SK-N-SH (cell line): ENCODE data around the gene SPRY2. TPM values are rescaled to one million over a fixed set of nuclear protein-coding genes. Genes with fewer than 3 reads are reported as not detected.

ENCODE experiments used
- CTCF ChIA-PET: fragments of 300-600, 350-600 bp; formaldehyde crosslinking; extraction: SDS; loops from one replicate; lab custom pipeline; 2021; lab: Yijun Ruan, JAX
- POLR2A ChIA-PET: fragments of 350-600 bp; sonication (Branson Sonifier 250); formaldehyde crosslinking; extraction: SDS; loops from one replicate; lab custom pipeline; 2020; ENCODE audit warnings: antibody characterized with exemption, inconsistent platforms; lab: Yijun Ruan, JAX
- DNase-seq: peaks from one replicate; pipeline ENCODE4 v3.0.0; 2012
- H2AFZ ChIP-seq: fragments of 200-600 bp; sonication (generic); 2 replicates; pipeline ENCODE4 v1.8.1; 2016; ENCODE audit warnings: antibody characterized with exemption, mild to moderate bottlenecking, low read depth
- H3F3A ChIP-seq: fragments of 200-600 bp; sonication (generic); replicated peaks from 2 replicates; pipeline ENCODE3; 2016; ENCODE audit warnings: antibody characterized with exemption, mild to moderate bottlenecking; ENCODE audit not compliant: insufficient read depth
- H3K27ac ChIP-seq, 2 experiments: fragments of 200-500 bp in 1 of 2; fragments of 200-600 bp in 1 of 2; sonication (Bioruptor generic) in 1 of 2; sonication (generic), shearing (Covaris generic) in 1 of 2; 2 replicates each; pipeline versions ENCODE4 v1.5.1 to v1.6.1; 2014 to 2016; ENCODE audit warnings: low read depth in 2 of 2, inconsistent platforms in 1 of 2, low read length in 1 of 2, mild to moderate bottlenecking in 1 of 2, mixed read lengths in 1 of 2
- H3K27me3 ChIP-seq: fragments of 200-600 bp; sonication (generic), shearing (Covaris generic); 2 replicates; pipeline ENCODE4 v1.6.1; 2016; ENCODE audit warnings: mixed run types; ENCODE audit not compliant: insufficient read depth
- H3K36me3 ChIP-seq, 2 experiments: fragments of 200-500 bp in 1 of 2; fragments of 200-600 bp in 1 of 2; sonication (Bioruptor generic) in 1 of 2; sonication (generic) in 1 of 2; replicated peaks in 1 of 2; 2 replicates each; pipeline versions ENCODE3 to v1.5.1; 2014 to 2016; ENCODE audit warnings: low read length in 1 of 2, mild to moderate bottlenecking in 1 of 2; ENCODE audit not compliant: insufficient read depth in 2 of 2, control insufficient read depth in 1 of 2
- H3K4me1 ChIP-seq, 2 experiments: fragments of 200-500 bp in 1 of 2; fragments of 200-600 bp in 1 of 2; sonication (Bioruptor generic) in 1 of 2; sonication (generic), shearing (Covaris generic) in 1 of 2; 2 replicates each; pipeline versions ENCODE4 v1.5.1 to v1.6.1; 2014 to 2016; ENCODE audit warnings: low read depth in 1 of 2, low read length in 1 of 2, mixed run types in 1 of 2; ENCODE audit not compliant: insufficient read depth in 2 of 2, control insufficient read depth in 1 of 2
- H3K4me2 ChIP-seq: fragments of 200-600 bp; sonication (generic), shearing (Covaris generic); 2 replicates; pipeline ENCODE4 v1.6.1; 2017; ENCODE audit warnings: mixed run types
- H3K4me3 ChIP-seq, 2 experiments: fragments of 200-500 bp in 1 of 2; fragments of 200-600 bp in 1 of 2; sonication (Bioruptor generic) in 1 of 2; sonication (generic), shearing (Covaris generic) in 1 of 2; 2 replicates each; pipeline versions ENCODE4 v1.5.1 to v1.8.1; 2014 to 2016; ENCODE audit warnings: low read depth in 2 of 2, inconsistent platforms in 1 of 2, low read length in 1 of 2, mild to moderate bottlenecking in 1 of 2, mixed read lengths in 1 of 2, moderate library complexity in 1 of 2
- H3K79me2 ChIP-seq: fragments of 200-600 bp; sonication (generic); 2 replicates; pipeline ENCODE4 v1.8.1; 2017; ENCODE audit warnings: mild to moderate bottlenecking; ENCODE audit not compliant: insufficient read depth
- H3K9ac ChIP-seq: fragments of 200-600 bp; sonication (generic); 2 replicates; pipeline ENCODE4 v1.6.1; 2017; ENCODE audit warnings: mixed run types
- H3K9me2 ChIP-seq: fragments of 200-600 bp; sonication (generic); 2 replicates; pipeline ENCODE4 v1.6.1; 2017; ENCODE audit warnings: mixed run types
- H3K9me3 ChIP-seq: fragments of 200-600 bp; sonication (generic); 2 replicates; pipeline ENCODE4 v1.6.1; 2017; ENCODE audit warnings: mixed run types, mild to moderate bottlenecking, moderate library complexity
- H4K20me1 ChIP-seq: fragments of 200-600 bp; sonication (generic); 2 replicates; pipeline ENCODE4 v1.6.1; 2017; ENCODE audit warnings: mild to moderate bottlenecking, mixed run types; ENCODE audit not compliant: insufficient read depth
- ELF1 ChIP-seq: IDR thresholded peaks from 2 replicates; pipeline ENCODE4 v1.4.0; 2012
- EP300 ChIP-seq, 2 experiments: IDR thresholded peaks; 2 replicates each; pipeline versions ENCODE4 v1.4.0 to v1.6.1; 2012; ENCODE audit warnings: borderline replicate concordance in 1 of 2, low read depth in 1 of 2, low read length in 1 of 2
- FOXJ3 ChIP-seq: sonication (generic); formaldehyde crosslinking; IDR thresholded peaks from 2 replicates; pipeline ENCODE4 v1.5.1; 2020; ENCODE audit warnings: mild to moderate bottlenecking, missing genetic modification reagents
- FOXM1 ChIP-seq: IDR thresholded peaks from 2 replicates; pipeline ENCODE4 v1.4.0; 2012; ENCODE audit warnings: low read depth, mild to moderate bottlenecking
- GATA2 ChIP-seq: sonication (generic); formaldehyde crosslinking; IDR thresholded peaks from 2 replicates; pipeline ENCODE4 v1.5.0; 2020; ENCODE audit warnings: mild to moderate bottlenecking, missing genetic modification reagents
- POLR2AphosphoS5 ChIP-seq: IDR thresholded peaks from 2 replicates; pipeline ENCODE4 v1.6.1; 2012; ENCODE audit warnings: low read depth, low read length
- RCOR1 ChIP-seq: fragments of 150-350 bp; IDR thresholded peaks from 2 replicates; pipeline ENCODE4 v1.6.1; 2017; ENCODE audit warnings: antibody characterized with exemption, low read length
- RXRA ChIP-seq: IDR thresholded peaks from 2 replicates; pipeline ENCODE4 v1.4.0; 2012; ENCODE audit warnings: low read depth, mild to moderate bottlenecking, borderline replicate concordance
- SIN3A ChIP-seq: IDR thresholded peaks from 2 replicates; pipeline ENCODE4 v1.6.1; 2012; ENCODE audit warnings: low read depth, mild to moderate bottlenecking, low read length, moderate library complexity, borderline replicate concordance
- USF1 ChIP-seq: IDR thresholded peaks from 2 replicates; pipeline ENCODE4 v1.4.0; 2012; ENCODE audit warnings: low read depth, borderline replicate concordance
- WGBS: methylation state at CpG from one replicate; pipeline ENCODE4 v1.1.6; 2017; ENCODE audit warnings: low lambda C conversion rate; 5-methylcytosine and 5-hydroxymethylcytosine counted together
- polyA plus RNA-seq, 3 experiments: library from polyadenylated mRNA; depleted of rRNA; stranded (reverse); fragments of >200 nt; gene quantifications; 2 replicates each; pipeline ENCODE4 v1.2.3, GENCODE V29; 2012

SPRY2 gene
- polyA plus RNA-seq, 1 of the 3 experiments (the other 2 are of a cell fraction) = 122 TPM

DNA sequence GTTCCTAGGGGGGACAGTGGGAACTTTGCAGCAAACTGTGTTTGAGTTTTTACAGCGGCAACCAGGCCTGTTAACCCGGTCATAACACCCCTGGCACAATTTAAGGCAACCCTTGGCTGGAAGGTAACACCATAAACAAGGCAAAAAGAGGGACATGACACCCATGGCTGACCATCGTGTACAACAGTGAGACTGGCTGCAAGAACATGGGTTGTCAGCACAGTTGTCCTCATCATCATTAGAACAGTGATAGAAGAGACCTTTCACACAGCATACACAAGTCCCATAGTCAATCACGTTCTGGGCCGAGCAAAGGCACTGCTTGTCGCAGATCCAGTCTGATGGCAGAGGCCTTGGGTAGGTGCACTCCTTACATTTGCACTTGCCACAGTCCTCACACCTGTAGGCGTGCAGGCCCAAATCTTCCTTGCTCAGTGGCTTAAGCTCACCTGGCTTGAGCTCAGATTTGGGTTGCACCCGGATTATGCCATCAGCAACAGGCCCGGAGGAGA lies 4.1 kb downstream of the SPRY2 start:
- Histone ChIP-seq H3K9me2 (no peaks in the 10 kb centered on the region), H3K27ac (peak overlapping the region; percentile 30 to 100; a peak in 3 of 4 replicates), H4K20me1 (peaks cover 79% of the 10 kb centered on the region), H3K4me3 (peak overlapping the region; percentile 76 to 99), H2AFZ (no peak overlapping the region), H3K9me3 (no peaks in the 10 kb centered on the region), H3F3A (peaks cover 34% of the 10 kb centered on the region), H3K4me2 (peak overlapping the region; percentile 93), H3K36me3 (peaks cover 51 to 60% of the 10 kb centered on the region in 2 experiments), H3K9ac (peak overlapping the region; percentile 95), H3K4me1 (peaks cover 8 to 11% of the 10 kb centered on the region in 2 experiments; a peak in 3 of 4 replicates), H3K79me2 (peaks cover 88% of the 10 kb centered on the region), H3K27me3 (no peaks in the 10 kb centered on the region)
- ChIA-PET CTCF (interaction anchor here (1.0 kb wide), 1 partner anchor 593 kb away, joined by 3 read pairs; no protein-coding TSS in a partner anchor), POLR2A (no interaction called here)
- DNase-seq = peak; percentile 22
- WGBS = 54% methylated on average over 6 of the region's 9 CpGs
- TF ChIP-seq SIN3A (no peak; the same call in 1 of the 2 replicates), FOXJ3 (CRISPR knock-in tag) (no peak), RCOR1 (no peak), RXRA (no peak), FOXM1 (no peak), POLR2AphosphoS5 (no peak)

DNA sequence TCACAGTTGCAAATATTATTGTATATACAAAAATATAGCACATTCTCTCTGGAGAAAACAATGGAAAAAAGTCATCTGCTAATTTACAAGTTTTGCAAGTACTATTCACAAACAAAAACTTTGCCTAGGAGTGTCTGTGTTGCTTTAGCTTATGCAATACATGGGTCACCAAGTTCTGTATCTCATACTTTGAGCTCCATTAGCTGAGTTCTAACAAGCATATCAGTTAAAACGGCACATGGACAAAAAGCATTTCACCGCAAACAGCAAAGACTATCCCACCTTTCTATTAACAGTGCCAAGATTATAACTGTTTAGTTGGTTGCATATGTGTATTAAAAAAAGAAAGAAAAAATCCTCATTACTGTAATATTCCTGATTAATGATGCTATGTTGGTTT lies 4.6 kb downstream of the SPRY2 start:
- H3F3A ChIP-seq = peaks cover 37% of the 10 kb centered on the region
- H3K9me3 ChIP-seq = no peaks in the 10 kb centered on the region
- TF ChIP-seq RXRA (no peak), GATA2 (CRISPR knock-in tag) (no peak), POLR2AphosphoS5 (no peak), USF1 (no peak), EP300 (IDR thresholded peaks at IDR 0.05; ENCODE audit: borderline replicate concordance in 1 of 2, low read depth in 1 of 2, low read length in 1 of 2) (no peak), ELF1 (no peak)
- H3K27me3 ChIP-seq = no peaks in the 10 kb centered on the region
- peaks cover 8 to 11% of the 10 kb centered on the region in 2 experiments; a peak in 3 of 4 replicates for H3K4me1 ChIP-seq
- H4K20me1 ChIP-seq = peaks cover 79% of the 10 kb centered on the region
- WGBS = 38% methylated on average over 2 of the region's 2 CpGs
- ChIA-PET CTCF (interaction anchor here (1.8 kb wide), 1 partner anchor 658 kb away, joined by 10 read pairs; no protein-coding TSS in a partner anchor), POLR2A (no interaction called here)
- H3K79me2 ChIP-seq = peaks cover 92% of the 10 kb centered on the region
- H3K9ac ChIP-seq = peak overlapping the region; percentile 95; the same call in 1 of the 2 replicates
- peak overlapping the region; percentile 93 for H3K4me2 ChIP-seq
- H3K36me3 ChIP-seq = peaks cover 55 to 65% of the 10 kb centered on the region in 2 experiments
- H3K27ac ChIP-seq = peak overlapping the region; percentile 30 to 100; a peak in 3 of 4 replicates
- H3K4me3 ChIP-seq = peak overlapping the region; percentile 76 to 99
- H2AFZ ChIP-seq = no peak overlapping the region
- H3K9me2 ChIP-seq = no peaks in the 10 kb centered on the region
- DNase-seq = no peak
